ENCODE measurements around the gene LMO7.

The LMO7 gene

DNA sequence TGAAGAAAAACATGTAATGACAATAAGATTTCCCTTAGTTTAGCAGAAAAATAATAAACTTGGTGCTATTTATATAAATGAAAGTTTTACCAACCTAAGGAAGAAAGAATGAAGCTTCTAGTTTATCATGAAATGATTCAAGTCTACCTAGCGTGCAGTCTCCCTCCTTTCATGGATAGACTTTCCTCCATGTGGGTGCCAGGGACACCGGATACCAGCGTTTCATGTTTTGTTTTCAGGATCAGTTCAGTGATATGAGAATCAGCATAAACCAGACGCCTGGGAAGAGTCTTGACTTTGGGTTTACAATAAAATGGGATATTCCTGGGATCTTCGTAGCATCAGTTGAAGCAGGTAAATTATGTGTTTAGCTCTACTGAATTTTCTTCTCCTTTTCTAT lies 196.7 kb downstream of the LMO7 start:
- DNase-seq (ENCODE audit: low read depth in 2 of 2, low spot score in 1 of 2), result no peak

DNA sequence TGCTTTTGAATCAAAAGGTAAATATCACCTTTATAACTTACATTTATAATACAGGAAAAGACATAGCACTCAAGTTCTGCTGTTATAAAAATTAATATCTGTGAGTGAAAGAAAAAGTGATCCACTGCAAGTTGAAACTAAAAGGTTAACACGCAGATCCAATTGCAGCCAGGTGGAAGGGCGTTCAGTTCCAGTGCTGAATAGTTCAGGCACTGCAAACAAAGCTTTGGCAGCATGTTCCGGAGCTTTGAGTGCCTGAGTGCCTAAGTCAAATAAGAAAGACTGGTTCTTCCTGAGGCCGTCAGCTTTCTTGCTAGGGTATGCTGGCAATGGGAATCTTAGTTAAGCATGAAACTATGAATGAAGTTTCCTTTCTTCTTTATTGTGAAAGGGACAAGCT lies 200.3 kb downstream of the LMO7 start:
- DNase-seq (ENCODE audit: low read depth in 2 of 2, low spot score in 1 of 2), result no peak

DNA sequence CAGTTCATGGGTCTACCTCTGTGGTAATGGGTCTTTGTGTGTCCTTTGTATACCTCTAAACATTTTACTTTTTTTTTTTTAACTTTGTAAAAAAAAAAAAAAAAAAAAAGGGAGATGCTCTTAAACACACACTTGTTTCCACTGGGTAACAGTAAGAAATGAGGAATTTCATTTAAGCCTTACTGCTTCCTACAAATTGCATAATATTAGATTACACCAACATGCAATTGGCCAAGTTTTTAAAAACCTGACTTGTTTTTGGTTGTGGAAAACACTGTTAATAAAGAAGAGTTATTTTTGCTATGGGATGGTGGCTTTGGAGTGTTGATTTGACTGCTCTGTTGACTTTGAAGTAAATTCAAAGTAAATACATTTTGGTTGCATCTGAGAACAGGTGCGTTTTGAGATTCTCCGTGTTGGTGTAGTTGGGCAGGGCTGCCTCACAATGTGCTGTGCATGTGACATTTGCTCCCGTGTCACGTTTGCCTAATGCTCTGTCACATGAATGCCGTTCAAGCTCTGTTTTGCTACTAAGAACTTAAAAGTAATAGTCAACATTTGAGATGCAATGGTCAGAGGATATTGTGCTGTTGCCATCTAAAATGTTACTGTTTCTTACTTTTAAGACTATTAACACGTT lies 202.4 kb downstream of the LMO7 start:
- no peak for DNase-seq (ENCODE audit: low read depth in 2 of 2, low spot score in 1 of 2)

DNA sequence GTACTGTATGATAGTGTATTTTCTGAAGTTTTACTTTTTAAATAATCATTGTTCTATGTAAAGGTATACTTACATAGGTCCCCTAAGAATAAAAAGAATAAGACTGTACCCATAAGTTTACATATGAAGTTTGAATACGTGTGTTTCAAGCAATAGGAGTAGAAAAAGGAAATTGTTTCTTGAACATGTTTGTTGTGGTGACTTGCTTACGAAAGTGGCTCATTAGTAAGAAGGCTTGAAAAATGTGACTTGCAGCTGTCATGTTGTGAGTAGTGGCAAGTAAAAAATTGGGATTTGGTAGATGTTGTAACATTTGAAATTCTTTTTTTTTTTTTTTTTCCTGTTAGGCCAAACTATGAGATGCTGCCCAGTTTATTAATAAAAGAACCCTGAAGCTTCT lies 203.3 kb downstream of the LMO7 start:
- DNase-seq (ENCODE audit: low read depth in 2 of 2, low spot score in 1 of 2), result no peak

DNA sequence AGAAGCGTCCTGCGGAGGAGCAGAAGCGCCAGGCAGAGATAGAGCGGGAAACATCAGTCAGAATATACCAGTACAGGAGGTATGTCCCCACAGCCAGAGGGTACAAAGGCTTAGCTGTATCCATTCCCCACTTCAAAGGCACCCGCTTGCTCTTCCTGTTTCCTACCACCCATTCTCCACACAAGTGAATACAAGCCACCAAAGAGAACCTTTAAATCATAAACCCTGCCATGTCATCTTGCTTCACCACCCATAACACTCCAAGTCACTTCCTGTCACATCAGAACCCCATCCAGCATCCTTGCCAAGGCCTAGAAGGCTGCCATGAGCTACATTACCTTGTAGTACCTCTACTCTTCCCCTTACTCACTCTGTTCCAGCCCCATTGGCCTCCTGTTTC lies 205.8 kb downstream of the LMO7 start:
- no peak for DNase-seq (ENCODE audit: low read depth in 2 of 2, low spot score in 1 of 2)

DNA sequence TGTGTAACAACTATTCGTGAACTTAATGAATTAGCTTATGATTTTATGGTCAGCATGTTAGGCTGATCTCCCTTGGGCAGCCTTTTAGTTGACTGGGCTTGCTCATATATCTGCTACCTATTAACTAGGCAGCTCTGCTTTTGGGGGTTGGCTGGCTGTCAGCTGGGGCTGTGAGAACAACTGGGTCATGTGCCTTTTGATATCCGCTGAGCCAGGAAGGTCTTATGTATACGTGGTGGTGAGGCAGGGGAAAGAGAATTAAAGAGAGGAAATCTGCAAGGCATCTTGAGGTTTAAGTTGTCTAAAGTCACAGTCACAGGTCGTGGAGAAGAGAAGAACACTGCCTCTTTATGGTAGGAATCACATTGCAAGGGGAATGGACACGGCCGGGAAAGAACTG lies 206.9 kb downstream of the LMO7 start:
- DNase-seq (ENCODE audit: low read depth in 2 of 2, low spot score in 1 of 2), result no peak

DNA sequence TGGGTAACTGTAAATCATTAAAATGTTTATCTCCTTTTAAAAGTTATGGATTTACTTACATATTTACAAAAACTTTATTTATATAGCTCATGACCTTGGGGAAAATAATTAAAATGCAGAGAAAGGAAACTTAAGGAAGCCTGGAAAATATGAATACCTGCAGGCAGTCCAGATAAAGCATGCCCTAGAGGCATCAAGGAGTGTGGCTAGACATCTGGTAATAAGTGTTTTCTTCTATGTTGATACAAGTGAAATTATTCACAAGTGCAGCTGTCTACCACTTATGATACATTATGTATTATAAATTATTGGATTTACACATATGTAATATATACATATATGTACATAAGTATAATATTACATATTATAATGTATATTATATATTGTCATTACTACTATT lies 207.9 kb downstream of the LMO7 start:
- no peak for DNase-seq (ENCODE audit: low read depth in 2 of 2, low spot score in 1 of 2)

DNA sequence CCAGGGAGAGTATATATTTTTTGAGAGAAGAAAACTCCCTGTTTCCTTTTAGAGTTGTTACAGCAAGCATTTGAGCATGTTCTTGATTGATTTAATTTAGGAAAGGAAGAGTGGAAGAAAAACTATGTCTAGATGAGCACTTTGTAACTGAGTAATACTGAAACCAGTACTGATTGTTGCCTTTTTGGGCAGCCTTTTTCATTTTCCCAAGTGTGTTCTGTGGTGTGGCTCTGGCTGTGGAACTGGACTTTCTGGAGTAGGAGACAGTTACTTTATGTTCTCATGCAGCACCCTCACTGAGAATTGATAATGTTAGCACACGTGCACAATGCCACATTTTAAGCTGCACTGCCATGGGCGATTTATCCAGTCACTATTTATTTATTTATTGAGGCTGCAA lies 211.5 kb downstream of the LMO7 start:
- DNase-seq (ENCODE audit: low read depth in 2 of 2, low spot score in 1 of 2), result no peak

DNA sequence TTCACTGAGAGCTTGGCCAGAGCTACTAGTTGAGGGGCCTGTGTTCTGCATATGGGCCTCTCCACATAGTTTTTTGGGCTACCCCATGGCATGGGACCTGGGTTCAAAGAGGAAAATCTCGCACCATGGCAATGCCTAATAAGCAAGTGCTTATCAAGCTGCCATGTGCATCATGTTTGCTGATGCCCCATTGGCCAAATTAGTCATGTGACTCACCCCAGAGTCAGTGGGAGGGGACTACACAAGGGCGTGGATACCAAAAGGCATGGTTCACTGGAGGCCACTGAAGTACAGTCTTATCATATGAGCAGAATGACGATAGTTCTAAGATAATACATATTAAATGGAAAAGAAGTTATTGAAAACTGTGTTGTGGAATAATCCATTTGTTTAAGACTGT lies 214.8 kb downstream of the LMO7 start:
- DNase-seq (ENCODE audit: low read depth in 2 of 2, low spot score in 1 of 2), result no peak

DNA sequence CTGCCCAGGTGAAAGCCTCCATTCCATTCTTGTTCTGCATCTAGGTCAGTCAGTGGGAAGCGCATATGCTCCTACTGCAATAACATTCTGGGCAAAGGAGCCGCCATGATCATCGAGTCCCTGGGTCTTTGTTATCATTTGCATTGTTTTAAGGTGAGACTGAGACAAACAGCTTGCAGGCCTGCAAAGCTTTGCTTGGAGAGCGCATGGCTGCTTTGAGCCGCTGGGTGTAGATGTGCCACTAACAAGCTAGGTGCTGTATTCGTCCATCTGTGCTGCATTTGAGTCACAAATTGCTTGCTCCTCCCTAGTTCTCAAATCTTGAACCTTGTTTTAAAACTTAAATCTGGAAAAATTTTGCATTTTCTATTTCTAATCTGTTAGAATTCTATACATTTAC lies 219.1 kb downstream of the LMO7 start:
- no peak for DNase-seq (ENCODE audit: low read depth in 2 of 2, low spot score in 1 of 2)

DNA sequence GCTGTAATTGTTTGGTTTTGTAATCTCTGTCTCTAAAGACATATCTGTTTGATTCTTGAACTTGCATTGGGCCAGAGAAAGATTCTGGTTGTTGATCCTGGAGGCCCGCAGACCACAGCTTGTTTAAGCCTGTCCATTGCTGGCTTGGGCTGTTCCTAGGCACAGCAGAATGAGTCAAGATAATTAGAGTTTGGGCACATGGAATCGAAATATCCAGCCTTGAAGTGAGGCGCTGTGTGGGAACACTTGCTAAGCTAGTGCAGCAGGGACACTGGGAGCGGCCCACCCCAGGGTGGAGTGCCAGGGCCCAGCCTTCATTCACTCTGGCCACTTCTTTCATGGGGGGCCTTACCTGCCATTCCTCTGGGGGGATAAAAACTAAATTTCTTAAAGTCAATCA lies 219.7 kb downstream of the LMO7 start:
- DNase-seq (ENCODE audit: low read depth in 2 of 2, low spot score in 1 of 2), result no peak

DNA sequence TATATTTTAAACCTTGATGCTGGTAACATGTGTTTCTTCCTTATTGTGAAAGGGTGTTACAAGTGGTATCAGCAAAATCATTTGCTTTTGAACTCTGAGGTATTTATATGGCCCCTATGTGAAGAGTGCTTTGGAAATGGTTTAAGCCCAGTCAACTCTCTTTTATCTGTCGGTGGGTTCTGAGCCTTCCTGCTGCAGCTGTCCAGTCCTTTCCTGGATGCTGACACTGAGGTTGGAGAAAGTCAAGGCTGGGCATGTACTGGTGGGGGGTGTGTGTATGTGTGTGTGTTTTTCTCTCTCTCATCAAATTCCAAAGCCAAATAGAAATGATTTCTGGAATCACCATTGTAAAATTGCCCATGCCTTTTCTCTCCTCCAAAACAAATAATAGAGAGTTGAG lies 221.2 kb downstream of the LMO7 start:
- no peak for DNase-seq (ENCODE audit: low read depth in 2 of 2, low spot score in 1 of 2)

DNA sequence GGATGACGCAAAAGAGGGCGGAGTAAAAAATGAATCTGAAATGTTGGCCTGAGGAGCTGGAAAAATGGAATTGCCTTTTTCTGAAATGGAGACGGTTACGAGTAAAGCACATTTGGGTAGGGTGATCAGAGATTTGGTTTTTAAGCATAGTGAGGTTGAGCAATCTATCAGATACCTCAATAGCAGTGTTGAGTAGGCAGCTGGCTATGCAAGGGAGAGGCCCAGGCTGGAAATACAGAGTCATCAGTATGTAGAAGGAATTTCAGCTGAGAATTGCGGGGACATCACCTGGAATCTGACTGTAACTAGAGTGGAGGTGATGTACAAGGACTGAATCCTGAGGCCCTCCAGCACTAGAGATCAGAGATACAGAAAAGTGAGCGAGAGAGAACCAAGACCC lies 224.8 kb downstream of the LMO7 start:
- DNase-seq (ENCODE audit: low read depth in 2 of 2, low spot score in 1 of 2), result no peak

DNA sequence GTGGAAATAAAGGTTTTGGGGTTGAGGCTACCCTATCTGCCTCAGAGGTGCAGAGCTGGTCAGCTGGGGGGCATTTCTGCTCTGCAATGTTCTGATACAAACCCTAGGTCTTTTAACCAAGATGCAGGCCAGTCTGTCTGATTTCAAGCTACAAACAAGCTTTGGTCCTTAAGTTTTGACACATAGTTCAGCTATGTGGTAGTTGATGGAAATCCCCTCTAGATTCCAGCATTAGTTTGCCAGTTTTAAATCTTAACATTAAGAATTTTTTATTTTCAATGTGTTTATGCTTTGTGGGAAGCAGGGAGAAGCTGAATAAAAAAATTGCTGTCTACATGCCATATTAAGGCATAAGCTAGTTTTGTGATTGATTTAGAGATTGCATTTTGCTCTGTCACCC lies 225.7 kb downstream of the LMO7 start:
- no peak for DNase-seq (ENCODE audit: low read depth in 2 of 2, low spot score in 1 of 2)

DNA sequence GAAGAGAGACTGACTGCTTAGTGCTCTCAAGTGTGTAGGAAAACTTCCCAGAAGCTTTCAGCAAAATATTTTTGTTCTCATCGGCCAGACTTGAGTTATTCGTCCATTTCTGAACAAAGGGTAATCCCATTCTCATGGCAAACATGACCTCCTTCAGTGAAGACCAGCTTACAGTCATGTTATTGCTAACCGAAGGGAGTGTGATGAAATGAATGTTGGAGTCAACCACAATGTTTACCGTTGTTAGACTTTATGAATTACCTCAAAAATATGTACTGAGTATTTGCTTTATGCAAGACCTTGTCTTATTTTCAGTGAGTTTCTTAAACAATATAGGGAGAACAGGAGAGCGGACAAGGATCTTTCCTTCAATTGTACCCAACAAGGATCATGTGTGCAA lies 228.6 kb downstream of the LMO7 start:
- no peak for DNase-seq (ENCODE audit: low read depth in 2 of 2, low spot score in 1 of 2)

DNA sequence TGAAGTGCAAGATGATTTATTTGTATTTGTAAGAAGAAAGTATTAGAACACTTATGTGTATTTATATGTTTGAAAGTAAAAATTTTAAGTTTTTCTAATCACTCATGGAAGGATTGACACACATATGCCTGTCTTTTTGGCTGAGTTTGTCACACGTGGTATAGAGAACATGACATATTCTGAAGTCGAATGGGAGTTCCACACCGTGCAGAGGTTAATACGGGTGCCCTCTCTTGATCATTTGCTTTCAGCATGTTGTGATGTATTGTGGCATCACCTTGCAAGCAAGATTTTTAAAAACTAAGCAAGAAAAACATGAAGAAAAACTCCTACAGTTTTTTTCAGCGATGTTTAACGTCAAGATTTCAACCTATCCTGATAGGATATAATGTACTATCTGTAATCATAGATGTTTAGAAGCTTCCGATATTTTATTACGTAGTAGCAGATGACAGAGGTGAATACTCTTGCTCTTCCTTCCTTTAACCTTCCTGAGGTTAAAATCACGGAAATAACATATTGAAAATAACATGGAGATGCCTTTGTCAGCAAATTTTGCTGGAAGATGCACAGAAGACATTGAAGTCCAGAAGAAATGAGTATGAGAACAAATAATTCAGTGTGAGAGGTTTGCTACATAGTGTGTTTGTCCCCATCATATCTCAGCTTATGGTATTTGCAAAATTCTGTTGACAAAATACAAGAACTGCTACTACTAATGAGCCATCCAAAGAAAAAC lies 231.4 kb downstream of the LMO7 start:
- no peak for DNase-seq (ENCODE audit: low read depth in 2 of 2, low spot score in 1 of 2)

DNA sequence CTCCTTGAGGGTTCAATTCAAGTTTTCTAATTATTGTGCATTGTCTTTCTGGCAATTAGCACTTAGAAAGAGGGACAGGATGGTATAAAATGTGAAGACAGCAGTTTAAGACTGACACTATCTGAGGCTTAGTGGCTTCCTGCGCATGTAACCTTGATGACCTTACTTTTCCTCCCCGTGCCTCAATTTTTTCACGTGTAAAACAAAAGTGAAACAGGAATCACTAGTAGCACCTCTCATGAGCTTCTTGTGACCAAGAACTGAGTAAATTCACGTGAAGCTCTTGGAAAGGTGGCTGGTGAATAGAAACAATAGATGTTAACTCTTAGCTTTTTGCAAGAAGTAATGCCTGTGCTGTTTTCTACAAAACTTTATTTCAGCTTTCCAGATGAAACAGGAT lies 233.9 kb downstream of the LMO7 start:
- no peak for DNase-seq (ENCODE audit: low read depth in 2 of 2, low spot score in 1 of 2)

DNA sequence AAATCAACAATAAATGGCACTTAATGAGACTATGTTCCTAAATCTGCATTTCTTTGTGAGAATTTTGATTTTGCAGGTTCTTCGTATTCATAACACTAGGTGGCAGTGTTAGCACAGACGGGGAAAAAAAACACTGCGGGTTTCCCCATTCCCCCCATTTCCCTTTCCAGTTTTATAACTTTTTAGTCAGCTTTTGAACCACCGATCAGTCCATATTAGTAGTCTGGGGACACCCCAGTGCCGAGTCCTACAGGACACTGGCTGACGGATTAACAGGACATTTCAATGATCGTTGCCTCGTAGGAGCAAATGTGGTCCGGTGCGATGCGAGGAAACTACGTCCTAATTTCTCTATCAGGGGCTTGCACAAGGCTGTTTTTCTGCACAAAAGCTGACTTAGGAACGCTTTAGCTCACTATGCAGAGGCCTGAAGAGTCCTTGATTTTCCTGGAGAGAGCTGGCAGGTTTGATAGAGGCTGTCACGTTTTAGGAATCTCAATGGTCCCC lies 234.3 kb downstream of the LMO7 start:
- no peak for DNase-seq (ENCODE audit: low read depth in 2 of 2, low spot score in 1 of 2)

DNA sequence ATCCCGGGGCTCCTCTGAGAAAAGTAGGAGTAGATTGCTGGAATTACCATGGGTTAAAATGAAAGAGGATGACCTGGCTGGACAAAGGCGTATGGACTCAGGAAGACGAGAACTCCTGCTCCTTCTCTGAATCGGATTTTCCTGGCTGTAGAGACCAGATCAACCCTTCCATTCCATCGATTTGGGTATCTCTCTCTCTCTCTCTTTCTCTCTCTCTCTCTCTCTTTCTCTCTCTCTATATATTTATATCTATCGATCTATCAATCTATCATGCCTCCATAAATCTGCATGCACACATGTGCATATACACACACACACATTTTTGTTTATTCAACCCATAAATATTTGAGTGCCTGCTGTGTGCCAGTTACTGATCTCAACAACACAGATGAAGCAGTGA lies 234.9 kb downstream of the LMO7 start:
- DNase-seq (ENCODE audit: low read depth in 2 of 2, low spot score in 1 of 2), result no peak

DNA sequence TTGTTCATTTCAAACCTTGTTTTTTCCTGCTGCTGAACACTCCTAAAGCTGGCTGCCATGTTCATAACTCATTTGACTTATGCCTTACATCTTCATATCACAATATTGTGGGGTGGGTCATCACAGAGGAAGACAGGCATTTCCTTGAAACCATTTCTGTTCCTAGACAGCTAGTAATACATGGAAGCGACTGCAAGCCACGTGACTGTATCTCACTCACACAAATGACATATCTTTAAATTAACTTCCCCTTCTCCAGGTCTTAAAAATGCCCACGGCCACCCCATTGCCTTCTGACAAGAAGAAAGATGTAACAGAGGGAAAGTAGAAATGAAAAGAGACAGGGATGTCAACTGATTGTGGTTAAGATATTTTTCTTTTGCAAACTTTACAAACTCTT lies 236.8 kb downstream of the LMO7 start:
- no peak for DNase-seq (ENCODE audit: low read depth in 2 of 2, low spot score in 1 of 2)

DNA sequence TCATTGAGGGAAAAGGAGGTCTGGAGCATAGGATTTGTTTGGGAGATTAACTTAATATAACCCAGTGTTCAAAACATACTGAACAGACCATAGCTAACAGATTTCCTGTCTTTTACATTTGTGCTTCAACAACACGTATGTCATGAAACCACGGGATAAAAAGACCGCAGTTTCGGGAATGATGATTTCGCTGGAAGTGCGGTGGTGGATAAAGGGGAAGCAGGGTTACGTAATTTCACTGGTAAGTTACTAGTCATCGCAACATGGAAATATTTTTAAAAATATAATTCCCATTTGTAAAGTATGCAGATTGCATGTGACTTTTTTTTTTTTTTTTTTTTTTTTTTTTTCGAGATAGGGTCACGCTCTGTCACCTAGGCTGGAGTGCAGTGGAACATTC lies 237.4 kb downstream of the LMO7 start:
- DNase-seq (ENCODE audit: low read depth in 2 of 2, low spot score in 1 of 2), result no peak

DNA sequence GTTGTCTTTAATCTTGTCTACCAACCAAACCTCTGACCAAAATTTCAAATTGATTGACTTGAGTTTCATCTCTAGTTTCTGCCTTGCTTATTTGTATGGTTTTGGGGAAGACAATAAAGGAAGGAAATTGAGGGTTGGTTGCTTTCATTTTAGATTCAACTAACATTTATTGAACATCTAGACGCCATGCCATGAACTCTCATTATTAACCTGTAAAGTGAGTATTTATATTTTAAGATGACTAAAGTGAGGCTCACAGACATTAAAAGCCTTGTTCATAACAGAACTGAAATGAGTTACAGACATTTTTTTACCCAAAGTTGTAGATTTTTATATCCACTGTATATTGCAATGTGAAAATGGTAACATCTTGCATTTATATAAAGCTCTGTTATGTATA lies 239.3 kb downstream of the LMO7 start:
- no peak for DNase-seq (ENCODE audit: low read depth in 2 of 2, low spot score in 1 of 2)

Measured in stimulated activated CD8-positive, alpha-beta memory T cell treated with anti-CD3 and anti-CD28 coated beads, Interleukin-4, amount 100 ng/mL, for 4 hours (primary cell).